ENCODE measurements around the gene OXNAD1.

DNA sequence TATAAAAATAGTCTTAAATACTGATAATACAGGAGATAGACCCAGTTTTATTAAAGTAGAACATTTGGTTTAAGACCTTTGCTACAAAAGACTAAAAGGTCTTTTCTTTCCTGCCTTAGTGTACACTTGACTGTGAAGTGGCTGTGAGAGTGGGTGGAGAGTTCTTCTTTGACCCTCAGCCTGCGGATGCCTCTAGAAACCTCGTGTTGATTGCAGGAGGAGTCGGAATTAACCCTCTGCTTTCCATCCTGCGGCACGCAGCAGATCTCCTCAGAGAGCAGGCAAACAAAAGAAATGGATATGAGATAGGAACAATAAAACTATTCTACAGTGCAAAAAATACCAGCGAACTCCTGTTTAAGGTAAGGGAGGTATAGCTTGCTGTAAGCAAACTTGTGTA, 36.5 kb downstream of the OXNAD1 start:
- TF ChIP-seq POLR2A (IDR thresholded peaks at IDR 0.05) = no peak
- TF ChIP-seq, protein P1, sequence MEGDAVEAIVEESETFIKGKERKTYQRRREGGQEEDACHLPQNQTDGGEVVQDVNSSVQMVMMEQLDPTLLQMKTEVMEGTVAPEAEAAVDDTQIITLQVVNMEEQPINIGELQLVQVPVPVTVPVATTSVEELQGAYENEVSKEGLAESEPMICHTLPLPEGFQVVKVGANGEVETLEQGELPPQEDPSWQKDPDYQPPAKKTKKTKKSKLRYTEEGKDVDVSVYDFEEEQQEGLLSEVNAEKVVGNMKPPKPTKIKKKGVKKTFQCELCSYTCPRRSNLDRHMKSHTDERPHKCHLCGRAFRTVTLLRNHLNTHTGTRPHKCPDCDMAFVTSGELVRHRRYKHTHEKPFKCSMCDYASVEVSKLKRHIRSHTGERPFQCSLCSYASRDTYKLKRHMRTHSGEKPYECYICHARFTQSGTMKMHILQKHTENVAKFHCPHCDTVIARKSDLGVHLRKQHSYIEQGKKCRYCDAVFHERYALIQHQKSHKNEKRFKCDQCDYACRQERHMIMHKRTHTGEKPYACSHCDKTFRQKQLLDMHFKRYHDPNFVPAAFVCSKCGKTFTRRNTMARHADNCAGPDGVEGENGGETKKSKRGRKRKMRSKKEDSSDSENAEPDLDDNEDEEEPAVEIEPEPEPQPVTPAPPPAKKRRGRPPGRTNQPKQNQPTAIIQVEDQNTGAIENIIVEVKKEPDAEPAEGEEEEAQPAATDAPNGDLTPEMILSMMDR (IDR thresholded peaks at IDR 0.05) = no peak

All from esophagus squamous epithelium (tissue), 4 donors.